A549 (cell line): Measurements from ENCODE around the gene FBN2. TPM values are rescaled to one million over a fixed set of nuclear protein-coding genes. Genes with fewer than 3 reads are reported as not detected.

Source experiments
- ATAC-seq, 2 experiments: fragments of 200-7000 bp in 1 of 2; fragments of >200 bp in 1 of 2; cut with Nextera tagmentation in 1 of 2; cut with Tn5 transposase in 1 of 2; 3 replicates each; pipeline versions ENCODE4 v1.8.0 to v1.9.1; 2018 to 2020; ENCODE audit warnings: mild to moderate bottlenecking in 1 of 2, moderate library complexity in 1 of 2
- CTCF ChIA-PET: fragments of 300-600 bp; sonication (Branson Sonifier 250); formaldehyde crosslinking; extraction: SDS; loops from one replicate; lab custom pipeline; 2021; ENCODE audit warnings: antibody characterized with exemption, inconsistent platforms; lab: Yijun Ruan, JAX
- POLR2A ChIA-PET: fragments of 350-600 bp; formaldehyde crosslinking; extraction: SDS; loops from one replicate; lab custom pipeline; 2021; ENCODE audit warnings: antibody characterized with exemption, inconsistent platforms; lab: Yijun Ruan, JAX
- DNase-seq, 2 experiments: peaks; one replicate each; pipeline versions ENCODE4 v3.0.0 to v3.0.0-alpha.2; 2011 to 2016; ENCODE audit warnings: low read depth in 1 of 2, low spot score in 1 of 2
- FAIRE-seq: peaks from 2 replicates; lab custom pipeline; 2011; peaks lifted over from hg19 to GRCh38; lab: Jason Lieb, UNC
- H3K27ac ChIP-seq, 2 experiments: fragments of >200 bp; sonication (Bioruptor Twin); formaldehyde crosslinking; 3 replicates each; pipeline ENCODE4 v1.5.1; 2016 to 2017
- H3K4me1 ChIP-seq: fragments of >200 bp; sonication (Bioruptor Twin); formaldehyde crosslinking; 3 replicates; pipeline ENCODE4 v1.6.1; 2016
- H3K4me2 ChIP-seq: fragments of >200 bp; sonication (Bioruptor Twin); formaldehyde crosslinking; 3 replicates; pipeline ENCODE4 v1.6.1; 2016
- H3K4me3 ChIP-seq: fragments of >200 bp; sonication (Bioruptor Twin); formaldehyde crosslinking; 3 replicates; pipeline ENCODE4 v1.5.1; 2016
- H3K9me3 ChIP-seq: fragments of >200 bp; sonication (Bioruptor Twin); formaldehyde crosslinking; 3 replicates; pipeline ENCODE4 v1.6.1; 2016
- CBX8 ChIP-seq: fragments of 200-600 bp; sonication (generic); IDR thresholded peaks from 2 replicates; pipeline ENCODE4 v1.6.1; 2016
- CEBPB ChIP-seq, 2 experiments: fragments of >200 bp in 1 of 2; sonication (Bioruptor Twin) in 1 of 2; formaldehyde crosslinking in 1 of 2; IDR thresholded peaks; 2 replicates each; pipeline ENCODE4 v1.6.1; 2012 to 2016
- CHD2 ChIP-seq: fragments of 150-350 bp; IDR thresholded peaks from 2 replicates; pipeline ENCODE4 v1.6.1; 2014; ENCODE audit warnings: low read length; ENCODE audit not compliant: partially characterized antibody
- EHF ChIP-seq: fragments of 250-450 bp; sonication (Bioruptor Pico); IDR thresholded peaks from 2 replicates; pipeline ENCODE4 v1.5.0; 2020; ENCODE audit warnings: mild to moderate bottlenecking
- EP300 ChIP-seq, 2 experiments: fragments of >200 bp; sonication (Bioruptor Twin); formaldehyde crosslinking; IDR thresholded peaks; 2 replicates in 1 of 2; 3 replicates in 1 of 2; pipeline ENCODE4 v1.6.1; 2016 to 2017
- ESRRA ChIP-seq: fragments of 150-350 bp; IDR thresholded peaks from 2 replicates; pipeline ENCODE4 v1.6.1; 2014; ENCODE audit warnings: mild to moderate bottlenecking, low read length, borderline replicate concordance
- FOSB ChIP-seq: fragments of 250-450 bp; sonication (Bioruptor Pico); IDR thresholded peaks from 2 replicates; pipeline ENCODE4 v1.5.0; 2020; ENCODE audit warnings: mild to moderate bottlenecking, moderate library complexity
- FOSL2 ChIP-seq, 2 experiments: fragments of 450-650 bp in 1 of 2; fragments of >200 bp in 1 of 2; sonication (Bioruptor Twin) in 1 of 2; formaldehyde crosslinking; IDR thresholded peaks; 2 replicates each; pipeline versions ENCODE4 v1.5.0 to v1.6.1; 2016 to 2020; ENCODE audit warnings: mild to moderate bottlenecking in 1 of 2, moderate library complexity in 1 of 2
- HDAC2 ChIP-seq: fragments of 200-600 bp; sonication (generic); IDR thresholded peaks from 2 replicates; pipeline ENCODE4 v1.6.1; 2016
- HOXA7 ChIP-seq: fragments of 250-450 bp; sonication (Bioruptor Pico); IDR thresholded peaks from 2 replicates; pipeline ENCODE4 v1.5.0; 2020; ENCODE audit warnings: mild to moderate bottlenecking, moderate library complexity
- HOXB13 ChIP-seq: fragments of 250-450 bp; sonication (Bioruptor Pico); IDR thresholded peaks from 2 replicates; pipeline ENCODE4 v1.5.0; 2020; ENCODE audit warnings: low read depth, mild to moderate bottlenecking, moderate library complexity
- MAFK ChIP-seq: fragments of 450-650 bp; IDR thresholded peaks from 2 replicates; pipeline ENCODE4 v1.6.1; 2014; ENCODE audit not compliant: partially characterized antibody
- MAZ ChIP-seq: fragments of 150-350 bp; IDR thresholded peaks from 2 replicates; pipeline ENCODE4 v1.6.1; 2014; ENCODE audit warnings: antibody characterized with exemption, low read depth, low read length, borderline replicate concordance
- NFE2L2 ChIP-seq: fragments of 150-350 bp; conservative IDR thresholded peaks from 2 replicates; pipeline ENCODE4 v1.6.1; 2014; ENCODE audit warnings: low read length
- NPAS2 ChIP-seq: fragments of 250-450 bp; sonication (Bioruptor Pico); IDR thresholded peaks from 2 replicates; pipeline ENCODE4 v1.8.0; 2022; ENCODE audit warnings: mild to moderate bottlenecking, moderate library complexity, borderline replicate concordance
- NR3C1 ChIP-seq: fragments of >200 bp; sonication (Bioruptor Twin); formaldehyde crosslinking; IDR thresholded peaks from 3 replicates; pipeline ENCODE4 v1.6.1; 2017
- POLR2A ChIP-seq: IDR thresholded peaks from 2 replicates; pipeline ENCODE4 v1.6.1; 2012; ENCODE audit warnings: mild to moderate bottlenecking, low read length
- POLR2AphosphoS2 ChIP-seq: conservative IDR thresholded peaks from 2 replicates; pipeline ENCODE4 v1.6.1; 2012; ENCODE audit warnings: low read length, improper control_type of control experiment, inconsistent platforms
- RAD21 ChIP-seq, 2 experiments: fragments of >200 bp in 1 of 2; sonication (Bioruptor Twin) in 1 of 2; formaldehyde crosslinking in 1 of 2; IDR thresholded peaks in 1 of 2; conservative IDR thresholded peaks in 1 of 2; 2 replicates in 1 of 2; 3 replicates in 1 of 2; pipeline ENCODE4 v1.6.1; 2012 to 2018; ENCODE audit warnings: inconsistent platforms in 1 of 2
- RCOR1 ChIP-seq: fragments of 150-350 bp; IDR thresholded peaks from 2 replicates; pipeline ENCODE4 v1.6.1; 2014; ENCODE audit warnings: antibody characterized with exemption, low read length, low read depth
- SREBF2 ChIP-seq: fragments of 450-650 bp; IDR thresholded peaks from 2 replicates; pipeline ENCODE4 v1.6.1; 2014; ENCODE audit warnings: mild to moderate bottlenecking, moderate library complexity
- TP53 ChIP-seq: fragments of 250-450 bp; sonication (Bioruptor Pico); IDR thresholded peaks from 2 replicates; pipeline ENCODE4 v1.5.0; 2021; ENCODE audit warnings: mild to moderate bottlenecking, moderate library complexity
- ZNF302 ChIP-seq: fragments of 250-450 bp; sonication (Bioruptor Pico); IDR thresholded peaks from 2 replicates; pipeline ENCODE4 v1.9.0; 2021; ENCODE audit warnings: inconsistent platforms, mild to moderate bottlenecking, moderate library complexity
- ZSCAN20 ChIP-seq: fragments of 250-450 bp; sonication (Bioruptor Pico); IDR thresholded peaks from 2 replicates; pipeline ENCODE4 v1.8.0; 2022; ENCODE audit warnings: mild to moderate bottlenecking, moderate library complexity
- WGBS: methylation state at CpG from one replicate; pipeline ENCODE4 v1.1.6; 2017; ENCODE audit errors: missing lambda C conversion rate; 5-methylcytosine and 5-hydroxymethylcytosine counted together
- polyA plus RNA-seq, 4 experiments: library from polyadenylated mRNA; depleted of rRNA in 3 of 4; stranded (reverse); fragments of >200 nt; fragmentation: RNase III in 1 of 4; extraction: RNeasy Plus Mini Kit Qiagen cat#74134 plus additional on column Dnase treatment in 1 of 4; gene quantifications; 2 replicates in 3 of 4; 3 replicates in 1 of 4; pipeline ENCODE4 v1.2.3, GENCODE V29; 2011 to 2017
- TF ChIP-seq, protein P1 (sequence below): fragments of >200 bp; sonication (Bioruptor Twin); formaldehyde crosslinking; IDR thresholded peaks from 2 replicates; pipeline ENCODE4 v1.6.1; 2016
- TF ChIP-seq, protein P2 (sequence below): fragments of 200-600 bp; sonication (generic); IDR thresholded peaks from 2 replicates; pipeline ENCODE4 v1.6.1; 2016; ENCODE audit warnings: antibody characterized with exemption, mild to moderate bottlenecking, moderate library complexity
- TF ChIP-seq, protein P3 (sequence below): fragments of 450-650 bp; IDR thresholded peaks from 2 replicates; pipeline ENCODE4 v1.6.1; 2014; ENCODE audit warnings: antibody characterized with exemption
- TF ChIP-seq, protein P4 (sequence below): IDR thresholded peaks from 2 replicates; pipeline ENCODE4 v1.6.1; 2012
- TF ChIP-seq, protein P5 (sequence below): IDR thresholded peaks from 2 replicates; pipeline ENCODE4 v1.6.1; 2012

FBN2 gene
- polyA plus RNA-seq, 2 of the 4 experiments (the other 2 are of a cell fraction): 22.2 to 22.7 TPM

DNA sequence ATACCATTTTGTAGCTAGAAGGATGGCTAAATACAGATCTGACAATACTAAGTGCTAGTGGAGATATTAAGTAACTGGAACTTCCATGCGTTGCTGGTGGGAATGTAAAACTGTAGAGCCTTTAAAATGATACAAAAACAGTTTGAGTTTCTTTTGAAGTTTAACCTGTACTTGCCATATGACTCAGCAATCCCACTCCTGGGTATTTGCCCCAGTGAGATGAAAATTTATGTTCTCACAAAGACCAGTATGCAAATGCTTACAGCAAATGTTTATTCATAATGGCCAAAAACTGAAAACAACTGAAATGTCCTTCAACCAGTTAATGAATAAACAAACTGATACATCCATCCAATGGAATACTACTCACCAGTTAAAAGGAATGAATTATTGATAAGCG is 317.2 kb downstream of the FBN2 start:
- no peak overlapping the region for H3K4me2 ChIP-seq
- no peak overlapping the region for H3K4me3 ChIP-seq
- no peak for DNase-seq
- POLR2A ChIA-PET: no interaction called here
- no peak for ATAC-seq
- no peak for FAIRE-seq
- no peaks in the 10 kb centered on the region for H3K9me3 ChIP-seq
- no peaks in the 10 kb centered on the region for H3K4me1 ChIP-seq
- TF ChIP-seq, protein P1, sequence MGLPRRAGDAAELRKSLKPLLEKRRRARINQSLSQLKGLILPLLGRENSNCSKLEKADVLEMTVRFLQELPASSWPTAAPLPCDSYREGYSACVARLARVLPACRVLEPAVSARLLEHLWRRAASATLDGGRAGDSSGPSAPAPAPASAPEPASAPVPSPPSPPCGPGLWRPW: no peak
- TF ChIP-seq EHF (CRISPR knock-in tag) (no peak), NR3C1 (no peak), FOSB (CRISPR knock-in tag) (no peak), CEBPB (IDR thresholded peaks at IDR 0.05) (no peak), RAD21 (conservative IDR thresholded peaks at IDR 0.05 in 1 of 2, IDR thresholded peaks at IDR 0.05 in 1 of 2) (no peak), NPAS2 (CRISPR knock-in tag) (no peak), FOSL2 (IDR thresholded peaks at IDR 0.05) (no peak), FOSL2 (CRISPR knock-in tag; IDR thresholded peaks at IDR 0.05) (no peak), POLR2A (no peak), ZSCAN20 (CRISPR knock-in tag) (no peak), NFE2L2 (no peak), ZNF302 (CRISPR knock-in tag) (no peak), CHD2 (no peak)
- TF ChIP-seq, protein P2, sequence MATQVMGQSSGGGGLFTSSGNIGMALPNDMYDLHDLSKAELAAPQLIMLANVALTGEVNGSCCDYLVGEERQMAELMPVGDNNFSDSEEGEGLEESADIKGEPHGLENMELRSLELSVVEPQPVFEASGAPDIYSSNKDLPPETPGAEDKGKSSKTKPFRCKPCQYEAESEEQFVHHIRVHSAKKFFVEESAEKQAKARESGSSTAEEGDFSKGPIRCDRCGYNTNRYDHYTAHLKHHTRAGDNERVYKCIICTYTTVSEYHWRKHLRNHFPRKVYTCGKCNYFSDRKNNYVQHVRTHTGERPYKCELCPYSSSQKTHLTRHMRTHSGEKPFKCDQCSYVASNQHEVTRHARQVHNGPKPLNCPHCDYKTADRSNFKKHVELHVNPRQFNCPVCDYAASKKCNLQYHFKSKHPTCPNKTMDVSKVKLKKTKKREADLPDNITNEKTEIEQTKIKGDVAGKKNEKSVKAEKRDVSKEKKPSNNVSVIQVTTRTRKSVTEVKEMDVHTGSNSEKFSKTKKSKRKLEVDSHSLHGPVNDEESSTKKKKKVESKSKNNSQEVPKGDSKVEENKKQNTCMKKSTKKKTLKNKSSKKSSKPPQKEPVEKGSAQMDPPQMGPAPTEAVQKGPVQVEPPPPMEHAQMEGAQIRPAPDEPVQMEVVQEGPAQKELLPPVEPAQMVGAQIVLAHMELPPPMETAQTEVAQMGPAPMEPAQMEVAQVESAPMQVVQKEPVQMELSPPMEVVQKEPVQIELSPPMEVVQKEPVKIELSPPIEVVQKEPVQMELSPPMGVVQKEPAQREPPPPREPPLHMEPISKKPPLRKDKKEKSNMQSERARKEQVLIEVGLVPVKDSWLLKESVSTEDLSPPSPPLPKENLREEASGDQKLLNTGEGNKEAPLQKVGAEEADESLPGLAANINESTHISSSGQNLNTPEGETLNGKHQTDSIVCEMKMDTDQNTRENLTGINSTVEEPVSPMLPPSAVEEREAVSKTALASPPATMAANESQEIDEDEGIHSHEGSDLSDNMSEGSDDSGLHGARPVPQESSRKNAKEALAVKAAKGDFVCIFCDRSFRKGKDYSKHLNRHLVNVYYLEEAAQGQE: no peak
- no peak overlapping the region for H3K27ac ChIP-seq
- 79% methylated on average over 2 of the region's 2 CpGs for WGBS
- CTCF ChIA-PET: no interaction called here

DNA sequence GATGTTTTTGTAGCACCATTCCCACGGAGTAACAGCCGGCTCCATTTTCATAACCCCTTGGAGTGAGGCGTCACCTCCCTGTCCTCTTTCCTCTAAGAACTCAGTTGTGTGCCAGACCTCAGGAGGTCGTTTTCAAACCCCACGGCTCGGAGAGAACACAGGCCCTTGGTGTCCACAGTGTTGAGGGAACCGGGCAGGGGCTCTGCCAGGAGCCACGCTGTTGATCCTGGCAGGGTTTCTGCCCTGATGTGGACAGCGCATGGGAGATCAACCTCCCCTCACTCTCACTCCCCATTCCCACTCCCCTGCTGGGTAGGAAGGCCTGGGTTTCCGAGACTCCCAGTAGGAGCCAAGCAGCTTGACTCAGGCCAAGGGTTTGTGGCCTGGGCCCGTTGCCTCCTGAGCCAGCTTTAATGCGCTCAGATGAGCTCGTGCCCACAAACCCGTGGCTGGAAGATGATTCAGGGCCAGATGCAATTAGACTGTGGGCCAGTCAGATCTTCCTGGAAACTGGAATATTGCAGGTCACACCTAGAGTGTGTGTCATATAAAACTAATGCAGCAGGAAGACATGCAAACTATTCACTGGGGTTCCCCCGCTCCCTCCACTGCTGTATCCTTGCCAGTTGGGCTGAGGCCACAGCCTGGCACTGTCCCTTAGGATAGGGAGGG is 321.0 kb downstream of the FBN2 start:
- no peaks in the 10 kb centered on the region for H3K9me3 ChIP-seq
- FAIRE-seq: no peak
- CTCF ChIA-PET: no interaction called here
- POLR2A ChIA-PET: no interaction called here
- WGBS: 70% methylated on average over 15 of the region's 15 CpGs
- TF ChIP-seq CBX8 (no peak), EP300 (IDR thresholded peaks at IDR 0.05) (no peak), MAFK (no peak)
- TF ChIP-seq, all 56 proteins: peak for 0
- Histone ChIP-seq H3K4me3 (no peak overlapping the region), H3K4me1 (no peaks in the 10 kb centered on the region), H3K27ac (no peak overlapping the region), H3K4me2 (no peak overlapping the region)
- no peak for ATAC-seq
- no peak for DNase-seq

DNA sequence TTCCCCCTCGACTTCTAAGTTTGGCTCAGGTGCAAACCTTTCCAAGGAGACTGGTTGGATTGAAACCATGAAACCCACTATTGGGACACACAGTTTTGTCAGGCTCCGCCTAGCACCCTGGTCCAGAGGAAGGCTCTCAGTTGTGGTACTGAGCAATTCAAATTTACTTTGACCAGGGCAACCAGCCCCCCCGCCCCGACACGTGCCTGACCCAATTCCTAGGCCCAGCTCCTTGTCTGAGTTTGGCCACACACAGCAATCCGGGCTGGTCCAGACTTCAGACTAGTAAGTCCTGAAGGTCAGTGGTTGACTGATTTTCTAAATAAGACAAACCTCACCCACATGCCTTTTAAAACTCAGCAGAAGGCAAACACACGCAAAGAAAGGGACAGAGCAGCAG is 321.8 kb downstream of the FBN2 start:
- CTCF ChIA-PET: no interaction called here
- Histone ChIP-seq H3K4me2 (no peak overlapping the region), H3K9me3 (no peaks in the 10 kb centered on the region), H3K27ac (no peak overlapping the region), H3K4me1 (no peaks in the 10 kb centered on the region), H3K4me3 (no peak overlapping the region)
- no peak for DNase-seq
- ATAC-seq: no peak
- no peak for TF ChIP-seq CBX8
- TF ChIP-seq SREBF2: no peak
- TF ChIP-seq CHD2: no peak
- TF ChIP-seq POLR2AphosphoS2: no peak
- TF ChIP-seq, protein P3, sequence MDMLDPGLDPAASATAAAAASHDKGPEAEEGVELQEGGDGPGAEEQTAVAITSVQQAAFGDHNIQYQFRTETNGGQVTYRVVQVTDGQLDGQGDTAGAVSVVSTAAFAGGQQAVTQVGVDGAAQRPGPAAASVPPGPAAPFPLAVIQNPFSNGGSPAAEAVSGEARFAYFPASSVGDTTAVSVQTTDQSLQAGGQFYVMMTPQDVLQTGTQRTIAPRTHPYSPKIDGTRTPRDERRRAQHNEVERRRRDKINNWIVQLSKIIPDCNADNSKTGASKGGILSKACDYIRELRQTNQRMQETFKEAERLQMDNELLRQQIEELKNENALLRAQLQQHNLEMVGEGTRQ: no peak
- TF ChIP-seq MAZ: no peak
- TF ChIP-seq TP53 (CRISPR knock-in tag): no peak
- no peak for TF ChIP-seq HOXB13 (CRISPR knock-in tag)
- no peak for TF ChIP-seq HOXA7 (CRISPR knock-in tag)
- no peak for TF ChIP-seq ESRRA
- TF ChIP-seq, protein P4, sequence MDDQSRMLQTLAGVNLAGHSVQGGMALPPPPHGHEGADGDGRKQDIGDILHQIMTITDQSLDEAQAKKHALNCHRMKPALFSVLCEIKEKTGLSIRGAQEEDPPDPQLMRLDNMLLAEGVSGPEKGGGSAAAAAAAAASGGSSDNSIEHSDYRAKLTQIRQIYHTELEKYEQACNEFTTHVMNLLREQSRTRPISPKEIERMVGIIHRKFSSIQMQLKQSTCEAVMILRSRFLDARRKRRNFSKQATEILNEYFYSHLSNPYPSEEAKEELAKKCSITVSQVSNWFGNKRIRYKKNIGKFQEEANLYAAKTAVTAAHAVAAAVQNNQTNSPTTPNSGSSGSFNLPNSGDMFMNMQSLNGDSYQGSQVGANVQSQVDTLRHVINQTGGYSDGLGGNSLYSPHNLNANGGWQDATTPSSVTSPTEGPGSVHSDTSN: no peak
- no peak for TF ChIP-seq HDAC2
- TF ChIP-seq, protein P5, sequence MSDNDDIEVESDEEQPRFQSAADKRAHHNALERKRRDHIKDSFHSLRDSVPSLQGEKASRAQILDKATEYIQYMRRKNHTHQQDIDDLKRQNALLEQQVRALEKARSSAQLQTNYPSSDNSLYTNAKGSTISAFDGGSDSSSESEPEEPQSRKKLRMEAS: no peak
- no peak for TF ChIP-seq ZNF302 (CRISPR knock-in tag)
- no peak for TF ChIP-seq RCOR1
- FAIRE-seq: no peak
- POLR2A ChIA-PET: no interaction called here
- WGBS: 77% methylated on average over 4 of the region's 7 CpGs
